Activated CD8-positive, alpha-beta memory T cell treated with anti-CD3 and anti-CD28 coated beads, Interleukin-2, amount 50 U/mL, for 24 hours (primary cell): Measurements from ENCODE around the gene GPR171.
"Not testable (repeated sequence)": the region's sequence is repeated elsewhere in the genome, so short reads cannot be mapped to it uniquely, and the experiment has no call there.

Experiments
- DNase-seq: peaks from one replicate; pipeline ENCODE4 v3.0.0-alpha.2; 2020; ENCODE audit errors: extremely low read depth

The GPR171 gene, protein sequence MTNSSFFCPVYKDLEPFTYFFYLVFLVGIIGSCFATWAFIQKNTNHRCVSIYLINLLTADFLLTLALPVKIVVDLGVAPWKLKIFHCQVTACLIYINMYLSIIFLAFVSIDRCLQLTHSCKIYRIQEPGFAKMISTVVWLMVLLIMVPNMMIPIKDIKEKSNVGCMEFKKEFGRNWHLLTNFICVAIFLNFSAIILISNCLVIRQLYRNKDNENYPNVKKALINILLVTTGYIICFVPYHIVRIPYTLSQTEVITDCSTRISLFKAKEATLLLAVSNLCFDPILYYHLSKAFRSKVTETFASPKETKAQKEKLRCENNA

DNA sequence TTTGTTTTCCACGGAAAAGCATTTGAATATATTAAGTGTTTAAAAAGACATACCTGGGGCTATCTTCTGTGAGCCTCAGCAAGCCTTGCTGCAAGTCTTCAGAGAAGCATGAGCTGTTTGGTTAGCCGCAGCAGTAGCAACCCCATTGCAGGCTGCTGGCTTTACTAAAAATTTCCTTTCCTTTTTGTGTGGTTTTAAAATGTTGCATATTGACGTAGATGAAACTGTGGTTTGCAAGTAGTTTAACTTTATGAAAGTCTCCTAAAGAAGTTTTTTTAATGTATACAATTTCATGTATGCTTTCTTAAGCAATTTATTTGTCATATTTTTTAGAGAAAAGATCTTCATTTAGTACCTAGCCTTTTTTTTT is at the start of gene GPR171:
Gene GPR171, minus strand, starts transcription at position 166 of the 370 bp plus-strand sequence. CDS start 3,830 bp downstream, outside the sequence.
- peak; percentile 35 for DNase-seq

DNA sequence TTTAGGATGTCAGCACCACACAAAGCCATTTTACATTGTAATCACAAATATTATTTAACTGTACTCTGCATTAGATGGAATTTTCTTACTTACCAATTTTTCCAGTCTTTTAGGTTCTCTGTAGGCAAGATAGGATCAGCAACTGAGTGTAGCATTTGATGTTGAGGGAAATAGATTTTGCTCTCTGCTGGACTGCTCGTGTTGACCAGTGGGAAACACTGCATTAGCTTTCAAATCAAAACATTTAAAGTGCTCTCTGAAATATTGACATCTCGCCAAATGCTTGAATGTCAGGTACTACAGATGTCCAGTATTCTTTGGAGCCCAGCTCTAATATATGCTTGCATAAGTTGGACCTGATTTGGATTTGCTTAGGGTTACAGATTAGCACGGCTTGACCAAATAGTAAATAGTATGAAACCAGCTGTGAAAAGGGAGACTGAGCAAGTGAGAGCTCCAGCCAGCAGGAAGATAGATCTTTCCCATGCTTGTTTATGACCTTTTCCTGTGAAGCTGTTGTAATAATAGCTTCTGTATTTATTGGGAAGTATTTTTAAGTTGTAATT is 45.8 kb upstream of the GPR171 start:
- DNase-seq, result no peak

DNA sequence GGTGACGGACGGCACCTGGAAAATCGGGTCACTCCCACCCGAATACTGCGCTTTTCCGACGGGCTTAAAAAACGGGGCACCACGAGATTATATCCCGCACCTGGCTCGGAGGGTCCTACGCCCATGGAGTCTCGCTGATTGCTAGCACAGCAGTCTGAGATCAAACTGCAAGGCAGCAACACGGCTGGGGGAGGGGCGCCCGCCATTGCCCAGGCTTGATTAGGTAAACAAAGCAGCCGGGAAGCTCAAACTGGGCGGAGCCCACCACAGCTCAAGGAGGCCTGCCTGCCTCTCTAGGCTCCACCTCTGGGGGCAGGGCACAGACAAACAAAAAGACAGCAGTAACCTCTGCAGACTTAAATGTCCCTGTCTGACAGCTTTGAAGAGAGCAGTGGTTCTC is 39.0 kb upstream of the GPR171 start:
- DNase-seq, result not testable (repeated sequence)

DNA sequence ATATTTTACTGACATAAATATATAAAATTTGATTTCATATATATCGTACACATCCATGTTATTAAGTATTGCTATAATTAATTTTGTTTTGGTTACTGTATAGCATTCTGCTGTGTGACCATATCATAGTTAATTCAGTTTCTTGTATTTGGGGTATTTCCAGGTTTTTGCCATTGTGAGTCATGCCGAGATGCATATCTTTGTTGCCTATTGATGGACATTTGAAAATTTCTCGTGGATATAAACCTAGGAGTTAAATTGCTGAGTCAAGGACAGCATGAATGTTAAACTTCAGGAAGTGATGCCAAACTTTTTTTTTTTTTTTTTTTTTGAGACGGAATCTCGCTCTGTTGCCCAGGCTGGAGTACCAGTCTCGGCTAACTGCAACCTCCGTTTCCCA is 33.7 kb upstream of the GPR171 start:
- DNase-seq, result no peak

DNA sequence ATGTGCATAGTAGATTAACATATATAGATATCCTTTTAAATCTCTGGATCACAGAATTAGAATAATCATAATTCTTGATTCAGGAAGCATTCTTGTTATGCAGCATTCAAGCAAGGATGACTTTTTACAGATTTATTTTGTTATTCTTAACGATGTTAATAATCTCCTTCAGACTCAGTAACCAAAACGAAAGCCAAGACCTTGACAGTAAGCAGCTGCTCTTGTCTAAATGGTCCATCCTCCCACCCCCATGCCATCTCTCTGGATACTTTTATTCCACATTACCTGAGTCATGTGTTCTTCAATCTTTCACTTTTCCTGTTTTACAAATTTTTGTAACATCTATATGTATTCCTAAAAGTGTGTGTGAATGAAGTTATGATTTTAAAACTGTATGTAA is 33.3 kb upstream of the GPR171 start:
- DNase-seq, result no peak

DNA sequence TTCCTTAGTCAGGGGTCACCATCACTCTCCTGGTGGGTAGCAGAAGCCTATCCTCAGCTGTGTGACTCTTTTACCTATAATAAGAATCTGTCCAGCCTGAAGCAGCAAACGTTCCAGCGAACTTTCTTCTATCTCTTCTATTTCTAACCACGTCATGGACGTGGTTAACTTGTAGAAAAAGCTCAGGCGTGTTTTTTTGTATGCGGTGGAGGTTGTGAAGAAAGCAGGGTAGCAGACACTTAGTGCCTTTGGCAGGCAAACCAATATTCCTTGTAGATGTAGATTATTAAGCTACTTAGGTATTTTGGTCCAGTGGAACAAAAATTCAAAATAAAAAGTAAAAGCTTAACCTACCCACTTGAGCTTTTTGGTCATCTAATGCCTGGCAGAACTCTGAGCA is 31.8 kb upstream of the GPR171 start:
- no peak for DNase-seq

DNA sequence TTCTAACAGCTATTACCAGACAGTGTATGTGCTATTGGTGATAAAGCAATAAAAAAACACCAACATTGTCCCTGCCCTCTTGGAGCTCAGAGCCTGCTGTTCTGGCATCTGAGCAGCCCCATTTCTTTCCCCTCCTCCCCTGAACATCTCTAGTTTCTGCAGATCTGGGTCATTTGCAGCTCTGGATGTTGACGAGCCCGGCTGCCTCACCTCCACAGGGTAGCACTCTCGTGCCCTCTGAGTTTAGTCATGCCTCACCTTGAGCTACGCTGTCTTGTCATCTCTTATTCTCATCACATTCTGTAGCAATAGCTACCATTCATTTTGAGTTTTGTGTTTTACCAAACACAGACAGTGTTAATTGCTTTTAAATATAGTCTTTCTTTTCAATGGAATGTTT is 30.0 kb upstream of the GPR171 start:
- no peak for DNase-seq

DNA sequence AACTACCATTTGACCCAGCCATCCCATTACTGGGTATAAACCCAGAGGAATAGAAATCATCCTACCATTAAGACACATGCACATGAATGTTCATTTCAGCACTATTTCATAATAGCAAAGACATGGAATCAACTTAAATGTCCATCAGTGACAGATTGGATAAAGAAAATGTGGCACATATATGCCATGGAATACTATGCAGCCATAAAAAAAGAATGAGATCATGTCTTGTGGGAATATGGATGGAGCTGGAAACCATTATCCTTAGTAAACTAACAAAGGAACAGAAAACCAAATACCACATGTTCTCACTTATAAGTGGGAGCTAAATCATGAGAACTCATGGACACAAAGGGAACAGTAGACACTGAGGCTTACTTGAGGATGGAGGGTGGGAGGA is 29.4 kb upstream of the GPR171 start:
- not testable (repeated sequence) for DNase-seq

DNA sequence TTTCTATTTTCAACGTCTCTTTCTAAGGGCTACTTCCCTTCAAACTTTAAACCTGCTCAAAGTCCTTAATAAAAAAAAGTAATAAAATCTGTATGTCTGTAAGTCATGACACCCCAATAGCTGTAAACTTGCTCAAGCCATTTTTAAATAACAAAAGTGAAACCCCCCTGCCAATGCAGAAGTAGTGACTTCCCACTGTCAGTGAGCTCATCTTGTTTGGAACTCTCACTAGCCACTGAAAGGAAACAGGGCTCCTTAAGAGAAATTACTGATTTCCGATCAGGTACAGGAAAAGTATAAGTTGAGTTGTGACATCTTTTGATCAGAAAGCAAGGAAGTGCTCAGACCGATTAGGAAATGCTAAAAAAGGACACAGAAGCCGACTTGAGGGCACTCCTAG is 27.6 kb upstream of the GPR171 start:
- DNase-seq, result no peak

DNA sequence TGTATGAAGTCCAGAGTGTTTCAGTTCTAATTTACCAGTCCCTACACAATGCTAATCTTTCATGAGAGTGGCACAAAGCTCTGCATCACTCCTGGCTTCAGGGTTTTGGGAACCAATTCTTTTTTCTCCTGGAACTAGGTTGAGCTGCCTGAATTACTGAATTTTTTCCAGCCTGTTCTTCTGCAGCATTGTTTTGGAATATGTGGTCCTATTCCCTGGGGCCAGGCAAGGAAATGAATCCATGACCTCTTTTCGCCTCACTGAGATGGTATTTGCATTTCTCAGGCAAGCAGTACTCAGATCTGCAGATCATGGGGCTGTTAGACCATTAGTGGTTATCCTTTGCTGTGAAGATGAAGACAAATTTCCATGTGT is 25.6 kb upstream of the GPR171 start:
- DNase-seq, result no peak

DNA sequence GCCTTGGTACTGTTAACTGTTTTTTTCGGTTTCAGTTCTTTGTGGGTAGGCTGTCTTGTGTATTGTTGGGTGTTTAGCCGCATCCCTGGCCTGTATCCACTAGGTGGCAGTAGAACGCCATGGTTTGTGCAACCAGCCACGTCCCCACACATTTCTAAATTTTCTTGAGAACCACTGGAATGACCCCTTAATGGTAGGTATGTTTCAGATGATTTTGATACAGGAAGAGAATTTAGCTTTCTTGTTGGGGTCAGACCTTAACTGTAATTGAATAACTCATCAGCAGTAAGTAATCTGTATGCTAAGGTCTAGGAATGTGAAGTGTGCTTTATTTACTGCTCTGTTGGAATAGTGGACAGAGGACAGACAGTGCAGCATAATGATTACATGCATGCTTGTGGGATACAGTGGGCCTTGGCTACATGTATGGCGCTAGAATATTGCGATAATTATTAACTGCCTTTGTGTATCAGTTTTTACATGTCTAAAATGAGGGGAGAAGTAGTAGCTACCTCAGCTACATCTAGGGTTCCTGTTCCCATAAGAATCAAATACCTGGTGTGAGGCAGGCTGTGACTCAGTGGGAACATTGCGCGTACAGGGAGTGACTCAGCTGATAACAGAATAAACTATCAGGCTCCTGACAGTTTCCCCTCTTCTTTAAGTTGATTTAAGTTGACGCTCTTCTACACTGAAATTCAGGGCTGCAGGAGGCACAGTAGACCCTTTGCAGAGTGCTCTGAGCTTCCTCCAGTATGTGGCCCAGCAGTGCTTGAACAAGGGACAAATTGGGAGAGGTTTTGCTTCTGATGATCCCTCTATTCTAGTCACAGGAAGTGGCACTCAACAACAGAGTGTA is 25.0 kb upstream of the GPR171 start:
- DNase-seq, result peak; percentile 51

DNA sequence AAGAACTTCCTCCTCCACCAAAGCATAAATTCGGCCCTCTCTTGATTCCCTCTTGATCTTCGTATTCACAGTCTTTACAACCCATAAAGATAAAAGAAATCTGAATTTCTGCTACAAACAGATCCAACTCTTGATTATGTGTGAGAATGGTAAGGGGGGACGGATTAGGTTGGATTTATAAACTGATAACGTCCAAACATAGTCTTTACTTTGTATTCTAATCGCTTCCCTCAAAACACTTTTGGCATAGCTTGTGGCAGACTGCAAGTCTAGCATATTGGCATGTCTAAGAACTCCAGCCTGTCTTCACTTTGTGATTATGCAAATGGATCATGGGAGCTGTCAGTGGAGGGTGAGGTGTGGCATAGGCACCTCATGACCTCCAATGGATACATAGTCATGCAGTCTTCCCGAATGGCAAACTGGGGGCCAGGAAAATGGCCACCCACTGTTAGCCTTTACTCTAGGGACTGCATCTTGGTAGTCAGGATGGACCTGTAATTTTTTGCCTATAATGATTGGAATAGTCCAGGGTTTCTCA is 24.3 kb upstream of the GPR171 start:
- no peak for DNase-seq

DNA sequence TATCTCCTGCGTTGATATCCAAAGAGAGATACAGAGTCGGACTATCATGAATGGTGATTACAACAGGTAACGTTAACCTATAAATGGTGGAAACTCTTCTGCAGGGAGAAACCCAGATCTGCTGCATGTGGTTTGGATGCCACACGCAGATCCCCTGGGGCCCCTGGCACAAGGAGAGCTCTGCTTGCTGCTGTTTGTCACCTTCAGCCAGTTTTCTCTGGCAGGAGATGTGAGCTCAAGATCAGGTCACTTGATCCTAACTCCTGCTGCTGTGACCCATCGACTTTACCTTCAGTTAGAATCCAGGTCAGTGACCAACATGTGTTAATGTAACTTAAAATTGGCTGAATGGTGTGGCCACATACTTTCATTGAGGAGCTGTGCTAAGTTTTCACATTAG is 23.8 kb upstream of the GPR171 start:
- DNase-seq, result no peak

DNA sequence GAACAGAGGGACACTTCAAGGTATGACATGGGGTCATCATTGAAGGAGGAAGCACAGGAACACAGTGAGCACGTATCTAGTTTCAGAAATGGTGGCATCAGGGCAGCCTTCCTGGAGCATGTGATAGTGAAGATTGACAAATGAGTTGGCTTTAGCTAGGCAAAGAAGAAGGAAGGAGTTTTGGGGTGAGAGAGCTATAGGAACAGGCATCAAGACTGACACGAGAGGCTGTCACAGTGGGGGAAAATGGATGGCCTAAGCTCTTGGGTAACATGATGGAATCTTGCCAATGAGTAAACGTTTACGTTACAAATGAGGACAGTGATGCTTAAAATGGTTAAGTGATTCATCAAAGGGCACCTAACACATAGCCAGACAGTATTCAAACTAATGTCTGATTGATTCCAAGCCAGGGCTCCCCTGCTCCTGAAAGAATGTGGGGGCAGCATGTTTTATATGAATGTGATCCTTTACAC is 23.1 kb upstream of the GPR171 start:
- no peak for DNase-seq

DNA sequence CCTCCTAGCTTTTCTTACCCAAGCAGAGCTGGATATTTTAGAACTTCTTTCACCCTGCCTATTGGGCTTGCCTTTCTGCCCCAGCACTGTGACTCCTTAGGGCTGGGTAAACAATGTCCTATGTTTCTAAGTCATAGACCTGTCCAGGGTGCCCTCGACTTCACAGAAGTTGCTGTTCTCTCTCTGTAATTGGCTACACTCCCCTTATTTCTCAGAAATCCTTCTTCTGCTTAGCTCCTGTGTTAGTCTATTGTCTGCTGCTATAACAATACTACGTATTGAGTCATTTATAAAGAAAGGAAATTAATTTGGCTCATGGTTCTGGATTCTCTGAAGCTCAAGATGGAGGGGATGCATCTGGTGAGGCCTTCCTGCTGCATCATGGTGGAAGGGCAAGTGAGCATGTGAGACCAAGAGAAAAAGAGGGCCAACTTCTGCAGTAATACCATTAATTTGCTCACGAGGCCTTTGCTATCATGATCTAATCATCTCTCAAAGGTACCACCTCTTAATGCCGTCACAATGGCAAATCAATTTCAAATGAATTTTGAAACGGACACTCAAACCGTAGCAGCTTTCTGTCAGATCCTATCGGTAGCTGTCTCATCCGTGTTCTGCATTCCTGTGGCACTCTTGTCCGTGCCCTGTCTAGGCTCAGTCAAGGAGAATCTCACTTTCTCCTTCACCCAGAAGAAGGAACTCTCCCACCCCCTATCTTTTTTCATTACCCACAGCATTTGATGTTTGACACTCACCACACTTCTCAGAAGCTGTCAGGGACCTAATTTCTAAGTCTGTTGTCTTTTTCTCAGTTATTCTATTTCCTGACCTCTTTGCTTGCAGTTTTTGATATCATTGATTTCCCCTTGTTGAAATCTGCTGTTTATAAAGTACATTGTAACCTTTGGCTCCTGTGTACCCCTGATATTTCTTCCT is 22.3 kb upstream of the GPR171 start:
- DNase-seq, result no peak

DNA sequence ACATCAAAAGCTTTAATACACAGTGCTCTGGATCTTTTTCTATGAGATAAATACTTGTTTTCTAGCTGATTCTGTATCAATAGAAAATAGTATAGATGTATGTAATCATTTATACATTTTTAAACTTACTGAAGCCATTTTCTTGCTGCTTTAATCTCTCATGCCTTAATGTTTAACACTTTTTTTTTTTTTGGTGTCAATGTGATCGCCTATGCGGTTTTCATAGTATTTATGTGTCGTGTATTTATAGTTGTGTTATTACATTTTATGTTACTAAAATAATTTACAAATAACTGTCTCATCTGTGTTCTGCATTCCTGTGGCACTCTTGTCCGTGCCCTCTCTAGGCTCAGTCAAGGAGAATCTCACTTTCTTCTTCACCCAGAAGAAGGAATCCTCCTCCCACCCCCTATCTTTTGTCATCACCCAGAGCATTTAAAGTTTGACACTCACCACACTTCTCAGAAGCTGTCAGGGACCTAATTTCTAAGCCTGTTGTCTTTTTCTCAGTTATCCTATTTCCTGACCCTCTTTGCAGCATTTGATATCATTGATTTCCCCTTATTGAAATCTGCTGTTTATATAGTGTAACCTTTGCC is 21.4 kb upstream of the GPR171 start:
- DNase-seq, result no peak

DNA sequence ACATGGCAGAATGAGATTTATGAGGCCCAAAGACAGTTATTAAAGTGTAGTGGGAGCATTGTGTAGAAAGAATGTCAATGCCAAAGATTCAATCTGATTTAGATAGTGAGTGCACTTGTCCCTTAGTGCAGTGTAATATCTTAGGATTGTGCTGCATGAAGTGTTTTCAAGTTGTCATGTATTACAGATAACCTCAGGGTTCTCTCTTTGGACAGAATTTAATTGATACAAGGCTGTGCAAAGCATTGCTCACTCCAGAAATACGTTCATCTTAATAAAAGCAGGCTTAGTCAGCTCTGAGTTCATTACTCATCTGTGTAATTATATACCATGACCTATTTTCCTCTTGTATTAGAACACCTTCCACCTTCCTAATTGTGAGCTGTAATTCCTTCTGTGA is 16.0 kb upstream of the GPR171 start:
- no peak for DNase-seq

DNA sequence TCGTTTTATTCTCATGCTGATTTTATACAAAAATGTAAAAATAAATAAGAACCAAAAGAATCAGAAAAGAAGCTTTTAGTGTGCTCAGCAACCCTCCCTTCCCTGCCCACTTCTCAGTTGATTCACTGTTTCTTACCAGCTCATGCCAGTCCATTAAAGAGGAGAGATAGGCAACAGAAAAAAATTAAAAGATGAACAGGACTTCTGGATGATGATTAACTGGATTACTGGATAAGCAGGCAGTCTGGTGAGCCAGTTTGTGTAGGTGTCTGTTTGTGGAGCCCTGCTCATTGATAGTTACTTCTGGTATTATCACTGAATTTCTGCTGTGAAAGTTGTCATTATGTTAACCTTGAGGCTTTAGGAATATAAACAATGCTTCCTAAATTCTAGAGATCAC is 15.1 kb upstream of the GPR171 start:
- DNase-seq, result no peak

DNA sequence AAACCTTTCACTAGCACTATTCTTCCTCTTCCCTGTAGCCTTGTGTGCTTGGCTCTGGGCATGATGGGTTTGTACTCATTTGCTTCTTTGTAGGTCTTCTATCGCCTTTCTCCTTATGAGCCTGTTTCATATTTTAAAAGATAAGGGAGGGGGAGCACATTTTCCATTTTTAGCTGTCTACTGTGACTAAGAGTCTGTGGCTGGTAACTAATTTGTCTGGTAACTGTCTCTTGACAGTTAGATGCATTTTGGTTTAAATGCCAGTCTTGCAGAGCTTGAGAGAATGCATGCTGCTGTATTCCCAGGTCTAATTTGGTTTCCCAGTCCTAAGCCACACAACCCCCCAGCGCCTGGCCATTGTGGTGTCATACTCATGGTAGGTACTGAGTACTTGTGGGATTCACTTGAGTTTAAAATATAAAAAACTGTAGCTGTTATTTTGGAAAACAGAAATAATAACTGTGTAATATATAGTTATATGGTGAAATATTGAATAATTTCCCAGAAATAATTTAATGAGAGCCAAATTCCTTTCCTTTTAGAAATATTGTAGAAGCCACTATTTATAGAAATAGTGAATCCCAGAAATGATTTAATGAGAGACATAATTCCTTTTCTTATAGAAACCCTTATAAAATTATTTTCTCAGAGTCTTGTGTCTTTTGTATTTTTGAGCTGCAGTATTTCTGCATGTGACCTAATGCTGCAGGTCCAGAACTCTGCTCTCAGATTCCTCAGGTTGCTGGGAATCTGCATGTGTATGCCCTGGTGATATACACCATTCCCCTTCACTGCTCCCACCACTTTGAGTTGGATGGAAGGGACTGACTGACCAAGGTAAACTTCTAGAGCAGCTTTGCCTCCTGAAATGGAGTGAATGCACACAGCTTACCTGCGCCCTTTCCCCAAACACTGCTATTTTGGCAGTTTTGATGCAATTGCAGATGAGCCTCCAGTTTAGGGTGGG is 13.9 kb upstream of the GPR171 start:
- DNase-seq, result no peak

DNA sequence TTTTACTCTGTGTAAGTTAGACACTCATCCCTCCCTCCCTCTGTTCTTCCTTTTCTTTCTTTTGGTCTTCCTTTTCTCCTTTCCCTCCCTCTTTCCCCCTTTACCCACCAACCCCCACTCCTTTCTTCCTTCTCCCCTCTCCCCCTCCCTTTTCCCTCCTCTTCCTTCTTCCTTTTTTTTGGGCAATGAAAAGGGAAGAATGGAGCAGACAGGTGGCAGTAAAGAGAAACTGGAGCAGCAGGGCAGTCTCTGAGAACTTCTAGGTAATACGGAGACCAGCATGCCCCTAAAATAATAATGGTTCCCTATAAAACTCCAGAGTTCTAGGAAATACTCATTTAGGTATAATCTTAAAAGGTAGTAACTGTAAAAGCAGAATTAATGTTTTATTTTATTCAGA is 11.4 kb upstream of the GPR171 start:
- DNase-seq, result no peak
